ENCODE measurements around the gene DVL1. TPM values are rescaled to one million over a fixed set of nuclear protein-coding genes. Genes with fewer than 3 reads are reported as not detected.

The DVL1 gene
- total and polyA plus RNA-seq, 9 of the 15 experiments (the other 6 are each of a cell fraction or from before 2014, with no cell fraction given): 0.62 to 135 (median 24.3) TPM

DNA sequence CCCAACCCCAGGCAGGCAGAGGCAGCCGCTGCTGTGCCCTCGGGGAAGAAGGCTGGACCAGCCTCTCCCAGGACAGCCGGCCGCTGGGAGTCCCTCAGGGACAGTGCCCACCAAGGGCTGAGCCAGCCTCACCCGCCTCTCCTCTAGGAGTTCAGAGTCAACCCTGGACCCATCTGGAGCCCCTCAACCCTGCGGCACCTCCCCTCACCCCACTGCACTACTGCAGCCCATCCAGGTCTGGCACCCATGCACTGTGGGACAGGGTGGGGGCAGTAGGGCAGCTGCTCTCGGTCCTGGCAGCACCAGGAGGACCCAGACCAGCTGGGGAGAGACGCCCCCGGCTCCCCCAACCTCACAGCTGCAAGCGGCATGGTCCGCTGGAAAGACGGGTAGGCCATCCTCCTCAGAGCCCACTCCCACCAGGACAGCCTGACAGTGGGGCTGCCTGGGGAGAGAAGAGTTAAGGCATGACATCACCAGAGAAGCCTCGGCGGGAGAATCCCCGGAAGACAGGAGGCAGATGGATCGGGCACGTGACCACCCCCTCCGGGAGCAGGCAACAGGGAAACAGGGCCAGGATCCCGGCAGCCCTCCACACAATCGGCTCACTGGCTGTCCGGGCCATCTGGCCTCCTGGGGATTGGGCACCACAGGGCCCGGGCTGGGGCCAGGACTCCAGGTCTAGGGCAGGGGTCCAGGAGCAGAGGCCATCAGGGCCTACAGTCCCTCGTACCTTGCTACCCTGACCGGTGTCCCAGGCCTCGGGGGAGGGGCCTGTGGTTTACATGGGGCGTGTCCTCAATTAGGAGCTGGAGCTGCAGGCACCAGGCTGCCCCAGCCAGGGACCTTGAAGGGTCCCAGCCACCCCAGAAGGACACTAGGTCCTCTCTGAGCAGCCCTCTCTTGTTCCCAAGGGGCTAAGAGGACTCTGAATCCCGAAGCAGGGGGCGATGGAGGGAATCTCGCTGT is 44.6 kb downstream of the DVL1 start (continued):
- 0 out of 2 replicates have a peak, but pooled peaks have one; percentile 23 for TF ChIP-seq HDAC8 (tag; IDR thresholded peaks at IDR 0.05)
- peak; percentile 66; the same call in 1 of the 2 replicates for TF ChIP-seq JUN (IDR thresholded peaks at IDR 0.05; ENCODE audit: borderline replicate concordance, low read depth, low read length)
- no peak for TF ChIP-seq JUN (CRISPR knock-in tag; IDR thresholded peaks at IDR 0.05; ENCODE audit: borderline replicate concordance)
- no peak for TF ChIP-seq ZNF79 (CRISPR knock-in tag; IDR thresholded peaks at IDR 0.05; ENCODE audit: low read depth)
- no peak for TF ChIP-seq ZNF324 (CRISPR knock-in tag; IDR thresholded peaks at IDR 0.05)
- no peak for TF ChIP-seq MYBL2 (IDR thresholded peaks at IDR 0.05; ENCODE audit: low read depth)
- TF ChIP-seq MYBL2 (CRISPR knock-in tag; IDR thresholded peaks at IDR 0.05; ENCODE audit: borderline replicate concordance): no peak
- TF ChIP-seq ZNF354B (CRISPR knock-in tag; IDR thresholded peaks at IDR 0.05): no peak
- no peak for TF ChIP-seq SMARCA4 (IDR thresholded peaks at IDR 0.05)
- no peak for TF ChIP-seq POU5F1 (IDR thresholded peaks at IDR 0.05; ENCODE audit: borderline replicate concordance, low read depth, low read length, partially characterized antibody)
- no peak for TF ChIP-seq THAP12 (CRISPR knock-in tag; IDR thresholded peaks at IDR 0.05)
- TF ChIP-seq ZBTB33 (CRISPR knock-in tag; IDR thresholded peaks at IDR 0.05): peak; percentile 75
- no peak for TF ChIP-seq TEAD2 (tag; IDR thresholded peaks at IDR 0.05)
- TF ChIP-seq ZNF3 (CRISPR knock-in tag; IDR thresholded peaks at IDR 0.05): no peak
- TF ChIP-seq CREB1 (IDR thresholded peaks at IDR 0.05): no peak
- TF ChIP-seq CREB1 (CRISPR knock-in tag; IDR thresholded peaks at IDR 0.05): 0 out of 2 replicates have a peak, but pooled peaks have one; percentile 44
- peak; percentile 96 for TF ChIP-seq USF1 (CRISPR knock-in tag; IDR thresholded peaks at IDR 0.05)
- TF ChIP-seq, protein P1, sequence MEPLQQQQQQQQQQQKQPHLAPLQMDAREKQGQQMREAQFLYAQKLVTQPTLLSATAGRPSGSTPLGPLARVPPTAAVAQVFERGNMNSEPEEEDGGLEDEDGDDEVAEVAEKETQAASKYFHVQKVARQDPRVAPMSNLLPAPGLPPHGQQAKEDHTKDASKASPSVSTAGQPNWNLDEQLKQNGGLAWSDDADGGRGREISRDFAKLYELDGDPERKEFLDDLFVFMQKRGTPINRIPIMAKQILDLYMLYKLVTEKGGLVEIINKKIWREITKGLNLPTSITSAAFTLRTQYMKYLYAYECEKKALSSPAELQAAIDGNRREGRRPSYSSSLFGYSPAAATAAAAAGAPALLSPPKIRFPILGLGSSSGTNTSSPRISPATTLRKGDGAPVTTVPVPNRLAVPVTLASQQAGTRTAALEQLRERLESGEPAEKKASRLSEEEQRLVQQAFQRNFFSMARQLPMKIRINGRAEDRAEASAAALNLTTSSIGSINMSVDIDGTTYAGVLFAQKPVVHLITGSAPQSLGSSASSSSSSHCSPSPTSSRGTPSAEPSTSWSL (CRISPR knock-in tag; IDR thresholded peaks at IDR 0.05; ENCODE audit: borderline replicate concordance): no peak
- TF ChIP-seq SRSF7 (optimal IDR thresholded peaks at IDR 0.05; ENCODE audit: low read depth, low read length): no peak
- no peak for TF ChIP-seq IRF2 (CRISPR knock-in tag; IDR thresholded peaks at IDR 0.05)
- peak; percentile 98 for TF ChIP-seq L3MBTL2 (IDR thresholded peaks at IDR 0.05)
